Measurements from ENCODE around the gene TEX2.

The TEX2 gene

GRCh38 chr17:64107500-64108236 lies 155.4 kb downstream of the TEX2 start:
- DNase-seq: no peak

DNA sequence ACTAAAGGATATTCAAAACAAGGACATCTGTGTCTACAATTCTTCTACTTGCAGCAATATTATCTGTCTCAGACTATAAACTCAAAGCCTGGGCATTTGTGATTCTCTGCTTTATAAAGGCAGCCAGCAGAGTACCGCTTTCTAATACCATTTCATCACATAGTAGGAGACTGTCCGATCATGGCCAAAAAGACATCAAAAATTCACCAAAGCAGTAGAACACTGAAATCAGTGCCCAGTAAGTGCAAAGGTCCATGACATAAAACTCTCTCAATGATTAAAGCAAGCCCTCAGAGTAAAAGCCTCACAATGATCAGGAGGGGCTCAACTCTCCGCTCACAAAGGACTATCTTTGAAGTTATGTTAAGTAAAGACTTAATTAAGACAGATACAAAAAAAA lies 156.1 kb downstream of the TEX2 start:
- no peak for DNase-seq

GRCh38 chr17:64103391-64104364 lies 159.4 kb downstream of the TEX2 start:
- DNase-seq: peak; percentile 58

DNA sequence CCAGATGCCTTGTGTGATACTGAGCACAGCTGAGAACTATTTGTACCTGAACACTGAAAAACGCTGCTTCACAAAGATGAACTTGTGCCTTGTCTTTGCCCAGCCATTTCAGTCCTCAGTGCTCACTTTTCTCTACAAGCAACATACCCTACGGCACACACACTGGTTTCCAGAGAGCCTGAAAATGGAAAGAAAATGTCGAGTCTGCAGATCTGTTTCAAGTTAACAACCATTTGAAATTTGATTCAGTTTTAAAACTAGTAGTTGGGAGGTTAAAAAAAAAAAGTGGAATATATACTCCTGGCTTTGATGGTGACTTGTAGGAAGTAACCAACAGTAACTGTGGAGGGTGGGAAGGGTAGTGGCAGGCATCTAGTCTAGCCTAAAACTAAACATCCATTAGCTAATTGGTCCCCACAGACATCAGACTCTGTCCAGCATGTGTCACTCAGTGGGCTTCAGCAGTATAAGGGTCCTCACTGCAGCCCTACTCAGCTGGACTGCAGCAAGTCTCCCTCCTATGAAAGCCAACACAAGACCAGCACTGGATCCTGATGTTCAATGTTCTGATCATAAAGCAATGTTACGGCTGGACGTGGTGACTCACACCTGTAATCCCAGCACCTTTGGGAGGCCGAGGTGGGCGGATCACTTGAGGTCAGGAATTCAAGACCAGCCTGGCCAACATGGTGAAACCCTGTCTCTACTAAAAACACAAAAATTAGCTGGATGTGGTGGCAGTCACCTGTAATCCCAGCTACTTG lies 160.3 kb downstream of the TEX2 start:
- no peak for DNase-seq

GRCh38 chr17:64099543-64099942 lies 163.5 kb downstream of the TEX2 start:
- DNase-seq: no peak

Data from EL (cell line).